Measurements from ENCODE around the gene MAP2K5.

The MAP2K5 gene

DNA sequence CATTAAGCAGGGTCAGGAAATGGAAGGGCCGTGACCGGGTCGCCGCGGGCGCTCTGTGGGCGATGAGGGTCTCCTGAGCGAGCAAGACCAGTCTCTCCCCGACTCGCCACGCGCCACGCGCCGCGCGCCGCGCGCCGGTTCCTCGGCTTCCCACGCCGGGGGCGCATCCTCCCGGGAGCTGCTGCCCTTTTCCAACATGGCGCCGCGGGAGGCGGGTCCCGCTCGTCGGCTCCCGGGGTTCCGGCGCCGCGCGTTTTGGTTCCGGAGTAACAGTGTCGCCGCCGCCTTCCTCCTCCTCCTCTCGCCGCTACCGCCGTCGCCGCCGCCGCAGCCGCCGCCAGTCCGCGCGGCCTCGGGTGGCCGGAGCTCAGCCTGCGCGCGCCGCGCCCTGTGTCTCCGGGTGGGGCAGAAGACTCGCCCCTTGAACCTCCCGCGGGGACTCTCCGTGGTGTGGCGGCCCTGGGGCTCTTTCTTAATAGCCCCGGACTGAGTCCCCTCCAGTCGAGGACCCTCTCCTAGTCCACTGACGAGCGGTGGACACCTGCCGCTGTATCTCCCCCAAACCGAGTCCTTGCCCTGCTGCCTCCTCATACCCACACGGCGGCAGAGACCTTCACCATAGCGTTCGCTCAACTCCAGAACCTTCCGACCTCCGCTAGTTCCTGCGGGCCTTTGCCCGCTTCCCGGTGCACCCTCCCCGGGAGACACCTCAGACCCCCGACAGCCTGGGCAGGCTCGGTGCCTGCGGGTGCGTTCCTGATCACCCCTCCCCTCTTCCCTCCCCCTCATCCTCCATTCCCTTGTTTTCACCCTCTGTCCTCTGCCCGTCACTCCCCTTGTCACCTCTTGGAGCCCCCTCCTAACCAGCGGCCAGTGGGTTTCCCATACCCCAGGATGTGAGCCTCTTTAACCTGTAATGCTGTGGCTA is at the start of gene MAP2K5:
TSS of gene MAP2K5 (plus strand) at position 284 of the 928 bp plus-strand sequence. CDS start at position 917, 633 bp downstream.
- Mint-ChIP-seq H3K27me3 (peaks cover 4% of the 10 kb centered on the region), H3K4me1 (peaks cover 36% of the 10 kb centered on the region), H3K27ac (peak within 1 kb of the TSS; percentile 96), H3K9me3 (no peaks in the 10 kb centered on the region), H3K4me3 (peak within 1 kb of the TSS; percentile 95), H3K36me3 (peaks cover 7% of the 10 kb centered on the region)
- DNase-seq (ENCODE audit: low spot score in 2 of 2) (peak; percentile 59 to 65), ATAC-seq (ENCODE audit: low read depth) (peak; percentile 71)

DNA sequence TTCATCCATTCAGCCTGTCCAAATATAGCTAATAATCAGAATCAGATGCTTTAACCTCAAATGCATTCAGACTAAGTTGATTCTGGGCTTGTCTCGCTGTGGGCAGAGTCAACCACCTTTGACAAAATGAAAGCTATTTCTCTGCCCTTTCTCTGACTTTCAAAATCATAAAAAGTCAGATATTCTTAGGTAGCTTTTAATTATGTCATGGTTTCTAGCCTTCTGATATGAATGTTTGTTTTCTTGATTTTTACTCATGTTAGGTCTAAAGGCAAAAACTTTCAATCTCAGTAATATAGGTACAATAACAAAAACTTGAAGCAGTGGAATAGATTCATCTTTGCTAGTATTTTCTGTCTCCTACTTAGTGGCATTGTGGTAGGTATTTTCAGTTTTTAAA is 46.9 kb upstream of the MAP2K5 start:
- Mint-ChIP-seq H3K4me1 (no peaks in the 10 kb centered on the region), H3K36me3 (peaks cover 7% of the 10 kb centered on the region), H3K27ac (no peak overlapping the region), H3K27me3 (peaks cover 2% of the 10 kb centered on the region), H3K4me3 (no peak overlapping the region), H3K9me3 (no peaks in the 10 kb centered on the region)
- DNase-seq (ENCODE audit: low spot score in 2 of 2) (no peak), ATAC-seq (ENCODE audit: low read depth) (no peak)

DNA sequence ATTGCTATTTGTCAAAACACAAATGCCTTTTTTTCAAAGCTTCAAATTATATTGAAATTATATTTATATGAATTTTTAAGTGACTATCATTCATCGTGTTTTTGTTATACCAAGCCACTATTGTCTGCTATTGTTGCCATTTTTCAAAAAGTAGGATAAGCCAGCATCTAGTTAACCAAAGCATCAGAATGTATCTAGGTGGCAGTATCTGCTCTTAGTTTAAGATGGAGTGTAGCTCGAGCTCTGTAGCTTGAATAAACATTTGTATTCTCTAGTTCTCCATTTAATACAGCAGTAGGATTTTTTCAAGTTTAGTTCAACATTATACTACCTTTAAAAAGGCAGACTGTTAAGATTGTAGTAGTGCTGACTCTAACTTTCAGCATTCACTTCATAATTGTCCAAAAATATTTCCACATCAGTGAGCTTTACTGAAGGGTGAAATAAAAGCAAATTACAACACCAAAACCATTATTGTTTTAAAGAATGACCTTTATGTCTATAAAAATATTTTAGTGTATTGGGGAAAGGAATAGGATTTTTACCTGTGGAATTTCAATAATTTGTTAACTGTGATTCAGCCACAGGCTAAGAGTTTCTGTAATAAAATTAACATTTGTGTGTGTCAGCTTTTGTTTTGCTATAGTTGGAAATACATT is 41.2 kb upstream of the MAP2K5 start:
- H3K36me3 Mint-ChIP-seq, result peaks cover 2% of the 10 kb centered on the region
- H3K9me3 Mint-ChIP-seq, result no peaks in the 10 kb centered on the region
- no peaks in the 10 kb centered on the region for H3K27me3 Mint-ChIP-seq
- H3K4me3 Mint-ChIP-seq, result no peak overlapping the region
- DNase-seq (ENCODE audit: low spot score in 2 of 2) (no peak), ATAC-seq (ENCODE audit: low read depth) (peak; percentile 55)
- H3K27ac Mint-ChIP-seq, result no peak overlapping the region
- peaks cover 11% of the 10 kb centered on the region for H3K4me1 Mint-ChIP-seq

DNA sequence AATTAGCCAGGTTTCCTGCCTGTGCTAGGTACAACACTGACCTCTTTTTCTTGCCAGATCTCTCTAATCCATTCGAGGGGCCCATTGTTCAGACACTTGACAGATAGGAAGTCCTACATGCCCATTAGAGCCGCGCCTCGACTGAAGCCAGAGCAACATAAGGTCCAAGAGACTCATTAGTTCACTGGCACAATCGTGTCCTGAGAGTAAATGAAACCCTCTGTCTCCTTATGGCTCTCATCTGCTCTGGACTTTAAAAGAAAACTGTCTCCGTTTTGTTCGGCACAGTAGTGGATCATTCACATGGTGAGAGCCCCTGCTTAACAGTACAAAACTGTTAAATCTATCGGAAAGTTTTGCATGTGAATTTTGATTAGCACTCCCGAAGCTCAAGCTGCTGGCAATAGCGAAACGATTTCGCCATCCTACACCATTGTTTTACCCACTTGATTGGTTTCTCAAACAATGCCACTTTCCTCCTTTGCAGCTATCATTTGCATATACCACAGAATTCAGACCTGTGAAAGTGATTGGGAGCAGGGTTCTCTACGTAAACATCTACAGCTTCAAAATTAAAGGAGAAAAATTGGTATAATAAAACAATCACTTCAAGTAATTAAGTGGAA is 40.6 kb upstream of the MAP2K5 start:
- Mint-ChIP-seq H3K4me3 (no peak overlapping the region), H3K4me1 (peaks cover 16% of the 10 kb centered on the region), H3K27ac (no peak overlapping the region), H3K27me3 (no peaks in the 10 kb centered on the region), H3K36me3 (no peaks in the 10 kb centered on the region), H3K9me3 (no peaks in the 10 kb centered on the region)
- ATAC-seq (ENCODE audit: low read depth), result no peak
- DNase-seq (ENCODE audit: low spot score in 2 of 2), result no peak

DNA sequence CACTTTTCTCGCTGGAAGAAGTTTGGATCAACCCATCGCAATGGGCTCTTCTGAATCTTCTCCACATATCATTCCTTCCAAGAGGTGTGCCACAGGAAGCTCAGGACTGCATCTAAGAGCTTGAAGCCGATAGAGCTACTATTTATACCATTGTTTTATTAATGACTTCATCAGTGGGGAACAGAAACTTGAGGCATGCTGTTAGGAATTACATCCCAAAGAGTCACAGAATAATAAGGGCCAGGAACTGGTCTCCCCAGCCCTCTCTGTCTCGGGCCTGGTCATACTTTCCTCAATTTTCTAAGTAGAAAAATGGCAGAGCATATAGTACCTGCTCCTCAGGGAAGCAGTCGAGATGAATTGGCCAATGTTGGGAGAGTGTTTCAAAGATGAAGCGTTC is 38.4 kb upstream of the MAP2K5 start:
- no peak for ATAC-seq (ENCODE audit: low read depth)

DNA sequence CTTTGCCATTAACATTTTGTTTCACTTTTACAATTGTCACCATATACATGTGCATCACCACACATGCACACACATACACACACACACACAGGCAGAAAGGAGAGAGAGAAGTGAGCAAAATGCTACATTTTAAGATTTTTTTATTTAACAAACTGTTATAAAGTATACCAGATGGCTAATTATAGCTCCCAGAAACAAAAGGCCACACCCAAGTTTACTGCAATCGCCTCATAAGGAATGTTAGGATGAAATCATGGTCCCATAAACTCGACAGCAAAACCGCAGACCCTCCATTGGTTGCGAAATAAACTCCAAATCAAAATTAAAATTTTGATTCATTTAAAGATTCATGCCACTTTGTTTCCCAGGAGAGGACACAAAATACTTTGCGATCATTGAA is 37.7 kb upstream of the MAP2K5 start:
- Mint-ChIP-seq H3K36me3 (peaks cover 2% of the 10 kb centered on the region), H3K9me3 (no peaks in the 10 kb centered on the region), H3K4me1 (peaks cover 17% of the 10 kb centered on the region), H3K4me3 (no peak overlapping the region), H3K27me3 (no peaks in the 10 kb centered on the region), H3K27ac (no peak overlapping the region)
- no peak for ATAC-seq (ENCODE audit: low read depth)
- DNase-seq (ENCODE audit: low spot score in 2 of 2), result no peak

More for the DNA sequence above, 38.4 kb upstream of the MAP2K5 start:
- Mint-ChIP-seq H3K27me3 (no peaks in the 10 kb centered on the region), H3K36me3 (peaks cover 2% of the 10 kb centered on the region), H3K4me1 (peaks cover 17% of the 10 kb centered on the region), H3K4me3 (no peak overlapping the region), H3K27ac (no peak overlapping the region), H3K9me3 (no peaks in the 10 kb centered on the region)
- no peak for DNase-seq (ENCODE audit: low spot score in 2 of 2)

DNA sequence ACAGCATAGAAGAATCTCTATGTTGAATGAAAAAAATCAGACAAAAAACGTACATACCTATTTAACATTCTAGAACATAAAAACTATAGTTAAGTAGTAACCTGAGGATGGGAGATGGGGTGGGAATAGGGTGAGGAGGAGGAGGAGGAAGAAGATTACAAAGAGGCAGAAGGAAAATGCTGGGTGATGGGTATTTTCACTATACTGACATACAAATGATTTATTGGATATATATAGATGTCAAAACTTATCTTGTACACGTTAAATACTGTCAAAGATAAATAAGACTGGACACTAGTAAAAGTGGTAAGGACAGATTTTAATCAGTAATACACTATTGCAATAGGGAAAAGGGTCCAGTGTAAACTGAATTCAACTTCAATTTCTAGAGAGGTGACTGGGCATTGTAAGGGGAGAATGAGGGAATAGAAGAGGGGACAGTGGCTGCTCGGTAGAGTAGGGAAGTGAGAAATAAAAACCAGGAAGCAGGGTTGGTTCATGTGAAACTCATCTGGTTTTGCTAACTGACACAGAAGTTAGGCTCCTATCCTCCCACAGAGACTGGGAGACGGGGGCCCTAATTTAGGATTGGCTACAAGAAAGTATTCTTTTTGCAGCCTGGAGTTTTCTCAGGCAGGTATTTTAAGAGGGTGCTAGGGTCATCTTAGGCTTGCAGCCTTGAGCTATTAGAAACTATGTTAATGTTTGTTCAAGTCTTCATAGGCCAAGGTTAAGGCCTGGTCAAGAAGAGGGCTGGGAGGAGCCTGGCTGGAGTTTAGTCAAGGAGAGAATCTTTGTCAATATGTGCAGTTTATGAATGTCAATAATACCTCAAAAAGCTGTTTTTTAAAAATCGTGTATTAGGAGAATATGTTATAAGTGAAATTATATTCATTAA is 36.6 kb upstream of the MAP2K5 start:
- no peaks in the 10 kb centered on the region for H3K9me3 Mint-ChIP-seq
- peak overlapping the region; percentile 6 for H3K4me3 Mint-ChIP-seq
- ATAC-seq (ENCODE audit: low read depth) (peak; percentile 35), DNase-seq (ENCODE audit: low spot score in 2 of 2) (no peak)
- peaks cover 2% of the 10 kb centered on the region for H3K36me3 Mint-ChIP-seq
- no peaks in the 10 kb centered on the region for H3K27me3 Mint-ChIP-seq
- peaks cover 17% of the 10 kb centered on the region for H3K4me1 Mint-ChIP-seq
- no peak overlapping the region for H3K27ac Mint-ChIP-seq

DNA sequence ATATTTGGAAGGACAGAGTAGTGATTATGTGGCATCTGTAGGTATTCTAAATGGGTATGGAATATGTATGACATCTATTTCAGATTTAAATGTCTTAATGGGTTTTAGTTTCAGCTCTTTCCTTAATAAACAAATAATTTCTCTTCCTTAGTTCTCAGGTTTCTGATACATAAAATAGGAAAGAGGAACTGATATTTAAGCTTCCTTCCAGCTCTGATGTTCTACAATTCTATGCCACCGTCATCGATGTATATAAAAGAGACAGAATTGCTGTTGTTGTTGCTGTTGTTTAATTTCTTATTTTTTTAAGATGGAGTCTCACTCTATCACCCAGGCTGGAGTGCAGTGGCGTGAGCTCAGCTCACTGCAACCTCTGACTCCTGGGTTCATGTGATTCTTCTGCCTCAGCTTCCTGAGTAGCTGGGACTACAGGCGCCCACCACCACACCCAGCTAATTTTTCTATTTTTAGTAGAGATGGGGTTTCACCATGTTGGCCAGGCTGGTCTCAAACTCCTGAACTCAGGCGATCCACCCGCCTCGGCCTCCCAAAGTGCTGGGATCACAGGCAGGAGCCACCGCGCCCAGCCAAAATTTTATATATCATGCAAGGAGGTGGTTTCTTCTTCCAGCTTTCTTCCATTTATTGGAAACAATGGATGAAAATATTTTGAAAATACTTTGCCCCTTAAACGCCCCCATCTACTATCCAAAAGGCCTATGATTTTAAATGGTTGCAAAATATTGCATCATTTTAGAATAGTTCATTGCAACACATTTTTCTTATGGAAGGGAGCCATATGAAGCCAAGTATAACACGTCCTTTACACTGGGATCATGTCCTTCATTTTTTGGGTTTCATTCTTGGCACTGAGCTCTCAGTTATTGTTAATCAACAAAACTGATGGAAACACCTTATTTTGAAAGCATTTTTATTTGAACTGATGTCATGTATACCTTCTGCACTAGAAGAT is 35.4 kb upstream of the MAP2K5 start:
- Mint-ChIP-seq H3K9me3 (no peaks in the 10 kb centered on the region), H3K27me3 (no peaks in the 10 kb centered on the region), H3K27ac (no peak overlapping the region), H3K4me3 (no peak overlapping the region), H3K36me3 (peaks cover 4% of the 10 kb centered on the region), H3K4me1 (peaks cover 14% of the 10 kb centered on the region)
- no peak for ATAC-seq (ENCODE audit: low read depth)
- no peak for DNase-seq (ENCODE audit: low spot score in 2 of 2)

DNA sequence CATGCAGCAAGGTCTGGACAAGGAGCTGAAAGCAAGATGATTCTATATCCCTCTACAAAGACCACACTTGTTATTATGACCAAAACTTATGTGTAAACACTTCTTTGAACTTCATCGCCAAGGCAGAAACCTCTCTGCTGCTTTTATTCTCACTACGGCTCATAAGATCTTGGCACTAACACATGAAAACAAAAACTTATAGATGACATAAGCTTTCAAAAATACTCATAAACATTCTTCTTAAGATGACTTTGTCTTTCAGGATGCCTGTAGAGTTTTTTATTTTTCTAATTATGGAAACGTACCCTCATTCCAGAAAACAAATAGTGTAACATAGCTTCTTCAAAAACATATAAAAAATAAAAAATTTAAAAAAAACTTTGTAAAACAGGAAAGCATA is 34.1 kb upstream of the MAP2K5 start:
- ATAC-seq (ENCODE audit: low read depth) (no peak), DNase-seq (ENCODE audit: low spot score in 2 of 2) (no peak)
- H3K27me3 Mint-ChIP-seq, result no peaks in the 10 kb centered on the region
- H3K4me1 Mint-ChIP-seq, result peaks cover 12% of the 10 kb centered on the region
- no peak overlapping the region for H3K27ac Mint-ChIP-seq
- H3K36me3 Mint-ChIP-seq, result peaks cover 12% of the 10 kb centered on the region
- no peaks in the 10 kb centered on the region for H3K9me3 Mint-ChIP-seq
- no peak overlapping the region for H3K4me3 Mint-ChIP-seq

DNA sequence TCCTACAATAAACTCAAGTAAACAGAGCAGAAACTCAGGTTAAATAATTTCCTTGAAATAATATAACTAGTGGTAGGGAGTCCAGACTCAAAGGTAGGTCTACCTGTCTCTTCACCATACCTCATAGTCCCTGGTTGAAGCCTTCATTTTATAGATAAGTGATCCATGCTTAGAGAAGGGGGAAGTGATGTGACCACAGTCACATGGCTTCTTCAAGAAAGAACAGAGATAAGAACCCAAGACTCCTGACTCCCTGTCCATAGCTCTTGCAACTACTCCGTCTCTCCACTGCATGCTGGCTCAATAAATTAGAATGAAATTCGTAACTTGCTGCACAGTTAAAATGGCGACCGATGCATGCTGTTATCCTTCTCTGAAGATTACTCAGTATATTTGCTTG is 32.6 kb upstream of the MAP2K5 start:
- Mint-ChIP-seq H3K4me1 (peaks cover 9% of the 10 kb centered on the region), H3K9me3 (no peaks in the 10 kb centered on the region), H3K36me3 (peaks cover 19% of the 10 kb centered on the region), H3K27me3 (no peaks in the 10 kb centered on the region), H3K4me3 (no peak overlapping the region), H3K27ac (no peak overlapping the region)
- DNase-seq (ENCODE audit: low spot score in 2 of 2), result no peak
- no peak for ATAC-seq (ENCODE audit: low read depth)

DNA sequence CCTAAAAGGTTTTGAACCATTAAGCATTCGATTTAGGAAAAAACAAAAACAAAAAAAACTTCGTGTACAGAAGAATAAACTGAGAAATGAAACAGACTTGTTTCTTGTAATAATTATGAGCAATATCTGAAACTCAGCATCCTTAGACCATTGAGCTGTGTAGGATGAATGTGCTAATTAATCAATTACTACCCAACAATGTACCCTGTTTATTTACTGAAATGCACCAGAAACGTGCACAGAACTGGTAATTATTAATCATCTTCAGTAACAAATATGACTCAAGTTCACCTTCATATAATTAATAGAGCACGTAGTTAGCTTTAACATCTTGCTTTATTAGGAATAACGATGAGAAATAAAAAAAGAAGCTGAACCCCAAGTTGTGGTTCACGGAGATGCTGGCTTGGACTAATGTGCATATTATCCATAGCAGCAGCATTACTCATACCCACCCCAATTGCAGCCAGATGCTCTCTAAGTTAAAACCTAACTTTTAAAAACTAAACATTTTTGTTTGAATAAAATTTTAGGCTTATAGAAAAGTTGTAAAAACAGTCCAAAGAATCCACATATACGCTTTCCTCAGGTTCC is 31.8 kb upstream of the MAP2K5 start:
- Mint-ChIP-seq H3K27ac (no peak overlapping the region), H3K4me3 (no peak overlapping the region), H3K4me1 (peaks cover 9% of the 10 kb centered on the region), H3K36me3 (peaks cover 21% of the 10 kb centered on the region), H3K9me3 (no peaks in the 10 kb centered on the region), H3K27me3 (no peaks in the 10 kb centered on the region)
- DNase-seq (ENCODE audit: low spot score in 2 of 2), result no peak
- no peak for ATAC-seq (ENCODE audit: low read depth)

DNA sequence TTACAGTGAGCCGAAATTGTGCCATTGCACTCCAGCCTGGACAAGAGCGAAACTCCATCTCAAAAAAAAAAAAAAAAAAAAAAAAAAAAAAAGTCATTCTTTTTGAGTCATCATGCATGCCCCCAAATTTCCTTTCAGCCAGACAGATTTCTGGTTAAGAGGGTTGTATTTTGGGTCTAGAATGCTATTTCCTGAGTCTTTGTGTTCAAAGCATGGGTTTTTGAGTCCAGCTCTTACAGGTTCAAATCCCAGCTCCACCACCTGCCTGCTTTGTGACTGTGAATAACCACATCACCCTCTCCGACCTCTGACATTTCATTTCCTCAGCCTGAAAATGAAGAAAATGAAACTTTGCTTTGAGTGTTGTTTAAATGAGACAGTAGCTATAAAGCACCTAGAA is 30.9 kb upstream of the MAP2K5 start:
- Mint-ChIP-seq H3K36me3 (peaks cover 21% of the 10 kb centered on the region), H3K27ac (no peak overlapping the region), H3K9me3 (no peaks in the 10 kb centered on the region), H3K4me1 (peaks cover 4% of the 10 kb centered on the region), H3K4me3 (no peak overlapping the region), H3K27me3 (no peaks in the 10 kb centered on the region)
- DNase-seq (ENCODE audit: low spot score in 2 of 2), result no peak
- no peak for ATAC-seq (ENCODE audit: low read depth)

All from memory B cell (primary cell).